Activated naive CD4-positive, alpha-beta T cell treated with anti-CD3 and anti-CD28 coated beads, Interleukin-2, amount 50 U/mL, for 72 hours (primary cell): ENCODE data around the gene RIPOR2. TPM values are rescaled to one million over a fixed set of nuclear protein-coding genes. Genes with fewer than 3 reads are reported as not detected.
A peak's percentile ranks its signal among the peaks of the same experiment; 100 is the strongest.
"Not testable (repeated sequence)": the region's sequence is repeated elsewhere in the genome, so short reads cannot be mapped to it uniquely, and the experiment has no call there.

Experiments
- ATAC-seq, 2 donors: fragments of 150-1000 bp; cut with Tn5 transposase; 2 replicates each; pipeline ENCODE4 v1.10.0; 2021; ENCODE audit warnings: mild to moderate bottlenecking in 2 of 2, moderate library complexity in 2 of 2
- DNase-seq, 2 donors: peaks; one replicate each; pipeline ENCODE4 v3.0.0; 2021 to 2022; ENCODE audit warnings: low spot score in 2 of 2
- H3K27ac Mint-ChIP-seq, 2 donors: one replicate each; pipeline ENCODE4 v1.8.0; 2022; ENCODE audit warnings: mild to moderate bottlenecking in 2 of 2, mixed read lengths in 2 of 2
- H3K36me3 Mint-ChIP-seq, 2 donors: one replicate each; pipeline ENCODE4 v1.8.0; 2022; ENCODE audit warnings: mixed read lengths in 2 of 2
- H3K9me3 Mint-ChIP-seq, 2 donors: one replicate each; pipeline ENCODE4 v1.8.0; 2022; ENCODE audit warnings: mixed read lengths in 2 of 2
- total RNA-seq, 2 donors: library from RNA; stranded (reverse); gene quantifications; one replicate each; pipeline ENCODE4 v1.2.3, GENCODE V29; 2022

Gene RIPOR2
- total RNA-seq, 2 donors from 2014 or later: 63.9 to 126 TPM

- no peak for DNase-seq
- Mint-ChIP-seq H3K36me3 (peaks cover 8 to 12% of the 10 kb centered on the region in 2 donors), H3K27ac (peak overlapping the region; percentile 83 to 89), H3K9me3 (peaks cover 2% of the 10 kb centered on the region in 2 donors)
- peak in 1 of 2 donors; percentile 21 for ATAC-seq
Measured at GRCh38 chr6:24922170-24922569, 13.6 kb downstream of the RIPOR2 start.

- no peak for ATAC-seq
- no peaks in the 10 kb centered on the region for H3K9me3 Mint-ChIP-seq
Measured at GRCh38 chr6:24920136-24920535, 15.6 kb downstream of the RIPOR2 start.

DNA sequence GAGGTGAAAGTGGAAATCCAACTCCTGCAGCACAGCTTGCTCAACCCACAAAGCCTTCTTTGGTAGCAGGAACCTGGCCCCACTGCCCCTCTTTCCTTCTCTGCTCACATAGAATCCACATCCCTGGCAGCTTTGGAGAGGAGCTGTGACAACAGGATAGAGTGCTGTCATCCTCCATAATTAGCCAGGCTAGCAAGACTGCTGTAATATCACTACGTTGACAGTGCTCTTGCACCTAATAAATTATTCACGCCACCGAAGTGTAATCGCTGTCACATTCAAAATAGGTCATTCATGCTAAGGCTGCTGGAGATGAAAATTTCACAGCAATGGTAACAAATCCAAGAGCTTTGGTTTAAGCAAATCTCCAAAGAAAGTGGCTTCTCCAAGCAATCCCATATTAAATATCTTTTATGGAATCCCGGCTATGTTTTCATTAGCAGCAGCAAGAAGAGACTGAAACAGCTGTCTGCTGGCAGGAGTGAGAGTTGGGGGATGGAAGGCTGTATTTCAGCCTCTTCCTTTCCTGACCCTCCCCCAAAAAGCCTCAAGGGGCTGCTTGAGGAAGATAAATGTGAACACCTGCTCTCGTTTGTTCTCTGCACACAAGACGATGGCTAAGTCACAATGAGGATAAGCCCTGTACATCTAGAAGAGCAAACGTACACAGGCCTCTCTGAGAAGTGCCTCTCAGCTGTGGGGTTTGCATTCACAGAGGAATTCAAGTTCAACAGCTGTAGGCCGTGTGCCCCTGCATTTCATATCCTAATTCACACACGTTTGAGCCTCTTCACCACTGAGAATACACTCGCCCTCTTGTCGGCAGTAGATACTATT lies 16.5 kb downstream of the RIPOR2 start:
- DNase-seq (no peak), ATAC-seq (peak in 1 of 2 donors; percentile 27)
- H3K9me3 Mint-ChIP-seq: no peaks in the 10 kb centered on the region
- H3K27ac Mint-ChIP-seq: peak overlapping the region; percentile 83 to 91
- no peaks in the 10 kb centered on the region for H3K36me3 Mint-ChIP-seq

More at GRCh38 chr6:24920136-24920535, 15.6 kb downstream of the RIPOR2 start:
- H3K36me3 Mint-ChIP-seq: no peaks in the 10 kb centered on the region
- DNase-seq: no peak
- peak overlapping the region; percentile 31 to 83 for H3K27ac Mint-ChIP-seq

GRCh38 chr6:24918641-24919055 lies 17.1 kb downstream of the RIPOR2 start:
- no peaks in the 10 kb centered on the region for H3K36me3 Mint-ChIP-seq
- DNase-seq: no peak
- no peaks in the 10 kb centered on the region for H3K9me3 Mint-ChIP-seq
- peak; percentile 7 to 14 for ATAC-seq
- peak overlapping the region; percentile 83 to 91 for H3K27ac Mint-ChIP-seq

DNA sequence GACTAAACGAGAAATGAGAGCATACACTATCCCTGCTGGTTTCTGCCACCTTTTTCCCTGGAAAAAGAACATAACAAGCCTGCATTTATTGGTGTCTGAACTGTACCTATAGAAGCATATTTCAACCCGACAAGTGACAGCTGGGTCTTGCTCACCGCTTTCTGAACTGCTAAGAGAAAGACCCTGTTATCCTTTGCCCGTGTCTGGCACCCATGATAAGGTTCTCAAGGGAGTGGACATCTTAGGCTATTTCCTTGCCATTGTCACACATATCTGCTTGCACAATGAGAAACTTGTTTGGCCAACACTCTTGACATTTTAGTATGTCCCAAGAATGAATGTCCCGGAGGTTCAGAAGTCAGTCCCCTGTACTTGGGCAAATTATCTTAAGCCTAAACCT lies 19.3 kb downstream of the RIPOR2 start:
- Mint-ChIP-seq H3K9me3 (no peaks in the 10 kb centered on the region), H3K36me3 (no peaks in the 10 kb centered on the region), H3K27ac (peak overlapping the region in 1 of 2 donors; percentile 93)
- no peak for ATAC-seq
- DNase-seq: no peak

DNA sequence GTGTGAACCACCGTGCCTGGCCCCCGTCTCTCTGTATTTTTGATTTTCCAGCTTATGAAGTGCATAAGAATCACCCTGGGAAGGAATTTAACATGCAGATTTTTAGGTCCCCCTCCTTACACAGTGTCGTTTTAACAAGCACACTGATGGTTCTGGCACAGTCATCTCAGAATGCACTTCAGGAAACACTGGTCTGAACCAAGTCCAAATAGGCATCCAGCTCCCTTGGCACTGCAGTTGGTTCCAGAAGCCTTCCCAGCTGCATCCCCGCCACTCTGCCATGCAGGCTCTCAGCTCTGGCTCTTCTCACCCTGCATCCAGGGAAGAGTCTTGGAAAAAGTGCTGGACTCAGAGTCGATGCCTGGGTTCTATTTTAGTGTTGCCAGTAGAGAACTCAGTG lies 20.1 kb downstream of the RIPOR2 start:
- DNase-seq (no peak), ATAC-seq (no peak)
- H3K9me3 Mint-ChIP-seq: no peaks in the 10 kb centered on the region
- peak overlapping the region; percentile 39 to 93 for H3K27ac Mint-ChIP-seq
- H3K36me3 Mint-ChIP-seq: peaks cover 2 to 3% of the 10 kb centered on the region in 2 donors

GRCh38 chr6:24914082-24914481 lies 21.7 kb downstream of the RIPOR2 start:
- not testable (repeated sequence) for H3K9me3 Mint-ChIP-seq, ATAC-seq, DNase-seq
- peaks cover 12 to 13% of the 10 kb centered on the region in 2 donors for H3K36me3 Mint-ChIP-seq
- H3K27ac Mint-ChIP-seq: peak overlapping the region in 1 of 2 donors; percentile 93

DNA sequence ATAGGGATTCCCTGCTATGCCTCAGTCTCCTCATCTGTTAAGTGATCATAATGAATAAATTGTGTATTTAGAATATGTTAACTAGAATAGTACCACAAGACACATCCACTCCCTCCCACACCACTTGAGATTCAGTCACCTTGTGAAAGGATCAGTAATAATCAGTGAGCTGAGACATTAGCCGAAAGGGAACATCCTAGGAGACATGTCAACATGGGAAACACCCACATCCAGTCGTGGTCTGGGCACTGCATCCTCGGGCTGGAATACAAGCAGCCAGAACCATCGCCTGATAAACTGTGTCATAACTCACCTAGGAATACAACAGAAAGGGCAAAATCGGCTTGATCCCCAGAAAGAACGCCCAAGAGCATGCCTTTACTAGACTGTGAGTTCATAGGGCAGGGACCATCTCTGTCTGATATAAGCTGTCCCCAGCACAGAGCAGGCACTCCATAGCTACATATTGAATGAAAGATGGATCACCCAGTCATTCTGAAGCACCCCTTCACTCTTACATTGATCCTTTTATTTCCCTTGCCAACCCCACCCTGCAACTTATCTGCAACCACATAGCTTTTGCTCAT lies 23.9 kb downstream of the RIPOR2 start:
- H3K36me3 Mint-ChIP-seq: peaks cover 12 to 19% of the 10 kb centered on the region in 2 donors
- no peak for DNase-seq
- peak overlapping the region; percentile 89 to 93 for H3K27ac Mint-ChIP-seq
- H3K9me3 Mint-ChIP-seq: no peaks in the 10 kb centered on the region
- ATAC-seq: peak; percentile 13 to 16

- ATAC-seq (peak; percentile 41 to 42), DNase-seq (peak in 1 of 2 donors; percentile 52)
- peaks cover 12 to 24% of the 10 kb centered on the region in 2 donors for H3K36me3 Mint-ChIP-seq
- peak overlapping the region; percentile 93 to 97 for H3K27ac Mint-ChIP-seq
- H3K9me3 Mint-ChIP-seq: no peaks in the 10 kb centered on the region
Measured at GRCh38 chr6:24910961-24911725, 24.6 kb downstream of the RIPOR2 start.

GRCh38 chr6:24910331-24910960 lies 25.3 kb downstream of the RIPOR2 start:
- Mint-ChIP-seq H3K27ac (peak overlapping the region; percentile 93 to 97), H3K36me3 (peaks cover 12 to 28% of the 10 kb centered on the region in 2 donors), H3K9me3 (no peaks in the 10 kb centered on the region)
- DNase-seq: peak in 1 of 2 donors; percentile 48
- ATAC-seq: peak; percentile 15 to 47

- Mint-ChIP-seq H3K36me3 (peaks cover 12 to 37% of the 10 kb centered on the region in 2 donors), H3K9me3 (no peaks in the 10 kb centered on the region), H3K27ac (peak overlapping the region; percentile 93 to 97)
- ATAC-seq (peak; percentile 34 to 64), DNase-seq (no peak)
Measured at GRCh38 chr6:24909241-24910216, 26.2 kb downstream of the RIPOR2 start.

GRCh38 chr6:24908650-24909035 lies 27.1 kb downstream of the RIPOR2 start:
- ATAC-seq: no peak
- Mint-ChIP-seq H3K9me3 (no peaks in the 10 kb centered on the region), H3K36me3 (peaks cover 12 to 46% of the 10 kb centered on the region in 2 donors), H3K27ac (peak overlapping the region; percentile 93 to 97)
- DNase-seq: no peak

- H3K9me3 Mint-ChIP-seq: no peaks in the 10 kb centered on the region
- peak overlapping the region; percentile 60 to 93 for H3K27ac Mint-ChIP-seq
- H3K36me3 Mint-ChIP-seq: peaks cover 12 to 52% of the 10 kb centered on the region in 2 donors
- DNase-seq (no peak), ATAC-seq (no peak)
Measured at GRCh38 chr6:24907919-24908649, 27.7 kb downstream of the RIPOR2 start.

- H3K9me3 Mint-ChIP-seq: no peaks in the 10 kb centered on the region
- peaks cover 18 to 67% of the 10 kb centered on the region in 2 donors for H3K36me3 Mint-ChIP-seq
- ATAC-seq (no peak), DNase-seq (no peak)
- H3K27ac Mint-ChIP-seq: peak overlapping the region; percentile 16 to 34
Measured at GRCh38 chr6:24906314-24906713, 29.4 kb downstream of the RIPOR2 start.

DNA sequence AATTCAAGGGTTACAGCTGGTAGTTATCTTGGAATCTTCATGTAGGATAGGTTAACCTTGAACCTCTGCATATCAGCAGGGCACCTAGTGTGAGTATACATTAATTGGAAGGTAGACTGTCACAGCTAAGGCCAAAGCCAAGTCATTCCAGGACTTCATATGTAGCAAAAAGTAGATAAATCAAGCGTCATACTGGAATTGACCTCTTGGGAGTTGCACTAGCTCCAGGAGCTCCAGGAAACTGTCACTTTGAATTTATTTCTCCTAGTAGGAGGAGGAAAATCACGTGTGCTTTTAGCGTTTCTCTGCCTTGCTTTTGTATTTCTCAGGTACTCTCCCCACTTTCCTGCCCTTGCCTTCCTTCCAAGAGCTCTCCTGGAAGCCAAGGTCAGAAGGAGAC lies 30.3 kb downstream of the RIPOR2 start:
- H3K27ac Mint-ChIP-seq: peak overlapping the region in 1 of 2 donors; percentile 16
- H3K9me3 Mint-ChIP-seq: no peaks in the 10 kb centered on the region
- H3K36me3 Mint-ChIP-seq: peaks cover 14 to 69% of the 10 kb centered on the region in 2 donors
- no peak for ATAC-seq
- no peak for DNase-seq
